NCI-H748 (cell line): ENCODE data around the gene LPIN1.
A peak's percentile ranks its signal among the peaks of the same experiment; 100 is the strongest.
"Not testable (repeated sequence)": the region's sequence is repeated elsewhere in the genome, so short reads cannot be mapped to it uniquely, and the experiment has no call there.

Experiments used
- DNase-seq: peaks from one replicate; lab custom pipeline; 2025; ENCODE audit not compliant: unreplicated experiment; lab: John Stamatoyannopoulos, UW

The LPIN1 gene

GRCh38 chr2:11743846-11744553 lies 2.4 kb upstream of the LPIN1 start:
- peak; percentile 90 for DNase-seq

DNA sequence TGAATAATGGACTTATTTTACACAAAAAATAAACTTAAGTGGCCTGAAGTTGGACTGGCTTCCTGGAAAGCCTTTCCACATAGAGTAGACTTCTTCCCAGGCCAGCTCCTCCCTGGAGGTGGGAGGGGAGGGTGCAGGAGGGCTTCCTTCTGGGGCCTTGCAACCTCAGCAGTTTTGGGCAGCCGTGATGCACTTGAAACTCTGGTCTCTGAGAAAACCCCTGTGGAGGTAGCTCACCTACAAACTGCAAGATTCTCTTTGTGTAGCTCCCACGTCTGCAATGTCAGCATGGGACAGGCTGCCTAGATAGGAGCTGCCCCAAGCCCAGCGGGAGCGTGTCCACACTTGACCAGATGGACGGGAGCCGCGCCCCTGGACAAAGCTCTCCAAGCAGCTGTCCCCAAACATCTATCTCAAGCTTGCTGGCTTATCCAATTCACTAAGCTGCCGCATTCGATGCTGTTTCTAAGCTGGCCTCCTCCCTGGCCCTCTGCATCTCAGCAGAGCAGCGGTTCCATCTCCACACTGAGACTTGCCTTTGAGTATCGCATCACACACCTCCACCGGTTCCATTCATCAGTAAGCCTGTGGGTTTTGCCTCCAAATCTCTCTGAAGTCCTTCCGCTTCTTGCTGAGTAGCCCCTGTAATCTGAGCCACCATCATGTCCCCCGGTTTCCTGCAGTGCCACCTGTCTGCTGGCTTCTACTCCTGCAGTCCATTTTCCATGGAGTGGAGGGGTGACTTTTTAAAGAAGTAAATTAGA lies 1.6 kb upstream of the LPIN1 start:
- DNase-seq: peak; percentile 23

DNA sequence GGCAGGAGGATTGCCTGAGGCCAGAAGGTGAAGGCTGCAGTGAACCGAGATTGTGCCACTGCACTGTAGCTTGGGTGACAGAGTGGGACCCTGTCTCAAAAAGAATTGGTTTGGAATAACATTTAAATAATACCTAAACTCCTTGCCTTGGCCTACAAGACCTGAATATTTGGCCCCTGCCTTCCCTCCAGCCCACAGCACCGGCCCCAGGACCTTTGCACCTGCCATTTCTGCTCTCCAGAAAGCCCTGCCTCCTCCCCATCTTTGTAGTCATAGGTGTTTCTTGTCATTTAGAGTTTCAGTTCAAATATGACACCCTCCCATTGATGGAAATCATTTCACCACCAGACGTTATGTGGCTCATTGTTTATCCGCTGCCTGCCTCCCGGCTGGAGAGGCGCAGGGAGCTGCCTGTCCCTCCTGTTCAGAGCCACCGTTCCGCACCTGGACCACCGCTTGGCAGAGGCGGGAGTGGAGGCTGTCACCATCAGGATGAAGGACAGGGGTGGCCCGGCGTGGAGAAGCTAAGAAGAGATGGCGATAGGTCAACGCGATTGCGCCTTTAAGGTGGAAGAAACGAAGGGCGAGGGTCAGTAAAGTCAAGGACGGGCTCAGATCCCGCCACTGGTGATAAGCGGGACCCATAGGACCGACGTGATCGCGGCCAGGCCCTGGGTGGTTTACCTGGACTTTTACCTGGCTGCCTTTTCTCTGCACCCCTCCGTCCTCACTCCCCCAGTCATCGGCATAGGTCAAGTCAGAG lies 638 bp upstream of the LPIN1 start:
- no peak for DNase-seq

DNA sequence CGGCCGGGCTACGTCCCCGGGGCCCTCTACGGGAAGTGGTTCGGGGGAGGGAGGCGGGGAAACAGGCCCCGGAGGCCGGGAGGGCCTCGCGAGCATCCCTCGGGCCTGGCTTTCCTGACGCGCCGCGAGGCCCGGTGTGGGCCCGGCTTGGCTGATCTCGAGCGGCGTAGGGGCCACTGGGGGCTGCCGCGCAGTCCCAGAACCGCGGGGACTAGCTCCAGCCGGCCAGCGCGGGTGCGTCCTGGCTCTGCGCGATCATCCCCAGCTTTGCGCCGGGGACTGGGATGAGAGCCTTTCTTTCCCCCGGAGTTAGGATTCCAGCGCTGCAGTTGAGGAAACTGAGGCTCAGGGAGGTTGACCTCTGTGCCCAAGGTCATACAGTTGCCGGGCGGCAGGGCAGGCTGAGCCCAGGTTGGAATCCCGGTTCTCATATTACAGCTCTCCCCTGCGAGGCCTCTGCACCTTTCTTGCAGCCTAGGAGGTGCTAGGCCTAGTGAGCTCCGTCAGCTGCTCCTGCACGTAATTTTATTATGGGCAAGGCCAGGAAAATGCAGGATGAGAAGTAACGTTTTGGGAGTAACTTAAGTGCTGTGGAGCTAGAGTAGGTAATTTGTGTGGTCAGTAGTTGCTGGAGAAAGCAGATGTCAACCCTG lies 501 bp downstream of the LPIN1 start:
- peak; percentile 81 for DNase-seq

GRCh38 chr2:11748018-11748860 lies 1.8 kb downstream of the LPIN1 start:
- DNase-seq: no peak

DNA sequence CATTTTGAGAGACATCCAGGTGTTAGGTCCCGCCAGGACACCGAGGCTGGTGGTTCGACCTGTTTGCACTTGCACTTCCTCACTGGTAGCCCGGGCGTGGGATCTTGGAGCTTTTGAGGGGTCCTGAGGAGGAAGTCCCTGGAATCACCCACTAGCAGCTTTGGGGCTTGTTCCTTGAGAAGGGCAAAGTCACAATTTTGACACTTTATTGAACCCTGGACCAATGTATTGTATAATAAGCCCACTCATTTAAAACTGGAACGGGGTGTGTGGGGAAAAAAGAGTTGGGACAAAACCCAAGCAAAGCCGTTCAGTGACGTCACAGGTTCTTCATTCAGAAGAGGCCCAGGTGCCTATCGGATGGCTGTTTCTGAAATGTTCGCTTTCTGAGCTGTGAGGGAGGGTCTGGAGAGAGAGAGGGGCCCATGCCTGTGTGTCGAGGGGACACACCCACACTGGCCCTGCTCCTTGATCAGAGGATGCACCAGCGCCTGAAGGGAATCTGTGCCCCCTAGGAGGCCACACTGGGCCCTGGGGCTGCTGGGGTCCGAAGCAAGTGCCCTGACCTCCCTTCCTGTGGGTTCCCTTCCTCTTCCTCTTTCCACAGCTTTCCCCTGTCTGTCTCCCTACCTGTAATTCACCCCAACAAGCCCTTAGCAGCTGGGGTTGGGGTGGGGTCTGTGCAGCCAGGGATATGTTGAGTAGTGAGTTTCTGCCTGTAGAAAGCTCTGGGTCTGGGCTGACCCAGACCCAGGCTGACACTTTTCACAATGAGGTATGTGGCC lies 2.6 kb downstream of the LPIN1 start:
- DNase-seq: no peak

- DNase-seq: peak; percentile 13
These were observed 3.4 kb downstream of the LPIN1 start for GRCh38 chr2:11749646-11750349.

DNA sequence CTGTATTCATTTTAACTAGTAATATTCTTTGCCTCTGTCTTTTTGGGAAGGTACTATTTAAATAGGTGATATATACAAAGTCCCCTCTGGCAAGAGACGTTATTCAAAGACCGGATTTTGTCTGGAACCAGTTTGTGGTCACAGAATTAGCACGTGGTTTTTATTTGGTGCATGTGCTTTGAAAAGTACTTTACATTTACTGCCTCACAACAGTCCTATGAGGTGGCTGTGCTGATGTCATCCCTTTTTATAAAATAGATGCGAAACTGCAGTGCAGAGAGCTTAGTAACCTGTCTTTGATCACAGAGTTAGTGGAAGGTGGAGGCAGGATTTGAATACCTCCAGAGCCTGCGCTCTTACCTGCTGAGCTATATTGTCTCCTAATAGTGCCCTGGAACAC lies 4.0 kb downstream of the LPIN1 start:
- DNase-seq: no peak

DNA sequence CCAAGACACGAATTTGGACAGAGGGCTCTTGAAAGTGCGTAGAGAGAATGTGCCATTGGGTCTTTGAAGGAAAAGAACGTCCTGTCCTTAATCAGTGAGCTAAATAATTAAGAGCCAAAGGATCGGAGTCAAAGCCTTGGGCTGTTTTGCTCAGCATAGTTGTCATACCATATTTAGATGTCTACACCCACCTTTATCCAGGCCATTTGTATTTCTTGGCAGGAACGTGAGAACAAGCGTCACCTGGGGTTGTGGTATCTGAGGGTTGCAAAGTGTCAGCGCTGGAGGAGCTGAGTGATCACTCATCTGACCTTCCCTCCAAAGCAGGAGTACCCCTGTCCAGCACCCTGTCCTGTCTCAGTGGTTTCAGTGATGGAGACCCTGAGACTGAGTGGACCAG lies 4.5 kb downstream of the LPIN1 start:
- DNase-seq: no peak

GRCh38 chr2:11752906-11753305 lies 6.5 kb downstream of the LPIN1 start:
- peak; percentile 66 for DNase-seq

DNA sequence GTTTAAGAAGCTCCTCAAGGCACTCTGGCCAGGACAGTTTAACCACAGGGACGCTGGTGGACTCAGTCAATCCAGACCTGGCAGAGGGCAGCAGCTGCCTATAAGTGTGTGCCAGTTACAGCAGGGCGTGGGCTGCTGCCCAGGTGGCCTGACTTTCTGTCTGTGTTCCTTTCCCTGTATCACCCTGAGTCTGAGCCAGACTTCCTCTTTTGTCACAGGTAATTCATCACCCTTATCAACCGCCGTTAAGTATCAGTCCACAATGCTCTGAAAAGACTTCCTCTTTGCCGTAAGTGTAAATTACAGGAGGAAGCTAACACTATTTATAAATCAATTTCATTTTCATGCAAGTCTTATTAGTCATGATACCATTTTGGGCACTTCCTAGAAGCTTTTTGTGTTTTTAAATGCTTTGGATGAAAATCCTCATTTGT lies 7.0 kb downstream of the LPIN1 start:
- DNase-seq: peak; percentile 93

DNA sequence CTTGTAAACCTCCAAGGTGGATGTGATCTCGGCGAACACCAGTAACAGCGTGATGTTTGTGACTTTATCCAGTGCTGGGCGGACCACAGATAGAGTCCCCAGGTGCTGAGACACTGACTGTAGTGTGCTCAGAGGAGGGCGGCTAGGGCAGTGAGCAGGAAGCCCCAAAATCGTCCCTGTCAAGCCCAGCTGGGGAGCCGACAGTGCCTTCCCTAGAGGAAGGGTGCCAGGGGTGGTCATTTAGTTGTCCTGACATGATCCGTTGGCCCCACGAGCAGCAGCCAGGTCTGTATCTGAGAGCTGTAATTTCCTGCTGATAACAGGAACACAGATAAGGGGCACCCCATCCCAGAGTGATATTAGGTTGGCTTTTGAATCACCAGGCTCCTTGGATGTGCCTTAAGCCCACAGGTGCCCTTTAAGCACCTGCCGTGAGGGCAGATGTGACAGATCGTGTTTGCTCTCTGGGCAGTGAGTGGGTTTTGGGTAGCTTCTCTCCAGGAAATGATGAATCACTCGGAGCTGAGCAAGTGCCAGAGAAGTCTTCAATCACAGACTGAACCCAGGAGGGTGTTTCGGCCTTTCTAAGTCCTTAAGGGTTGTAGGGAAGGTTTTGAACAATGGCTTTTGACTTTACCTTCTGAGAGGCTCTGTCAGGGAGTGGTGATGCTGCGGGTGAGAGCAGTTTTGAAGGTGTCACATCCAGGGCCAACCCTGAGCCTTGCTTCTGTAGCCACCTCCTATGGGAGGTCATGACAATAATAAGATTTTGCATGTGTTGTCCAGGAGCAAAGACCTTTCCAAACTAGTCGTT lies 7.7 kb downstream of the LPIN1 start:
- DNase-seq: peak; percentile 78

DNA sequence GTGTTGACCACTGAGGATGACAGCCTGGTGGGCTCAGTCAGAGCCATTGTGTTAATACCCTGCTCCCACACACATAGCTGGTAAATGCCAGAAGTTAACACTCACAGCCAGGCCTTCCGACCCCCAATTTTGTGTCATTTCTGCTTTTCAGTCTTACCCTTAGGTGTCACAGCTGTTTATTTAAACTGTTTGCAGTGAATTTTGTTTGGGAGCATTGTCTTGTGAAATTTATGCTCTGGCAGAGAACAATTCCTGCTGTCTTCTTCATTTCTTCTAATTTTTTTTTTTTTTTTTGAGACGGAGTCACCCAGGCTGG lies 8.2 kb downstream of the LPIN1 start:
- no peak for DNase-seq

GRCh38 chr2:11757101-11757500 lies 10.7 kb downstream of the LPIN1 start:
- DNase-seq: peak; percentile 46

GRCh38 chr2:11758187-11758586 lies 11.8 kb downstream of the LPIN1 start:
- DNase-seq: no peak

DNA sequence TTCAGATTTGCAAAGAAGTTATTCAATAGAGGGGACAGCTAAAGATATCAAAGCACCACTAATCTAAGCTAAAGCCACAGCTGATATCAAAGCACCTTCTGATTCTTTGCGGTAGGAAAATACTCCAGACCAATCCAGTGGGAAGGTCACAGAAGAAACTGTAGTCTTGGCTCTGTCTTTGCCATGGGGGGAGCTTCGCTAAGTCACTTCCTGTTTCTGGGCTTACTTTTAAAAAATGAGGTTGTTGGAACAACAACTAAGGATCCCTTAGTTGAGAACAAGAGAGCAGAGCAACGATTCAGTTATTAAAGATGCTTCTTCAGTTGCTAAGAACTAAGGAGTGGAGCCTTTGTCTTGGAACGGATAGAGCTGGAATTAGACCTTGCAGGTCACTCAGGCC lies 12.2 kb downstream of the LPIN1 start:
- DNase-seq: no peak

GRCh38 chr2:11759182-11759975 lies 12.9 kb downstream of the LPIN1 start:
- not testable (repeated sequence) for DNase-seq

DNA sequence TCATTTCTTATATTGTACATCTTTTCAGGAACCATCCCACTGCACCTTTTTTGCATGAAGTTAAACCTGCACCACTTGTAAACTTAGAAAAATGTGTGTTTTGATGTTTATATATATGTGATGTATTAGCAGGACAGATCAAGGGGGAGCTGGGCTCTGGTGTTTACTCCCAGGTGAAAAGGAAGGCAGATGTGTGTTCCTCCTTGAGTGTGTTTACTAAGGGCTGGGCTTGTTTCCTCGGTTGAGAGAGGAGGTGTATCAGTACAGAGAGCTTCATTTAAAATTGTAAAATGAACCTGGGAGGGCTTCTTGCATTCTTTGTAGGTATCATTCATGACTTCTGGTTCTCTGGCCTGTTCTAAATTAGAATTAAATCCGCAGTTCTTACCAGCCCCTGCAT lies 14.8 kb downstream of the LPIN1 start:
- DNase-seq: peak; percentile 33
